Ovary (tissue), 9 donors: ENCODE data around the gene ADGRL1. TPM values are rescaled to one million over a fixed set of nuclear protein-coding genes. Genes with fewer than 3 reads are reported as not detected.
A peak's percentile ranks its signal among the peaks of the same experiment; 100 is the strongest.

Experiments
- DNase-seq, 5 donors: peaks; one replicate each; pipeline ENCODE4 v3.0.0-alpha.2; 2019 to 2020
- H3K27ac ChIP-seq, 2 donors: fragments of 200-600 bp; one replicate each; pipeline versions ENCODE4 v1.5.1 to v1.8.0; 2019 to 2022
- H3K27me3 ChIP-seq: fragments of 200-600 bp; one replicate; pipeline ENCODE4 v1.8.0; 2022
- H3K36me3 ChIP-seq: fragments of 200-600 bp; sonication (generic); one replicate; pipeline ENCODE4 v1.5.1; 2019
- H3K4me1 ChIP-seq: one replicate; pipeline ENCODE4 v1.8.1; 2013; ENCODE audit warnings: mild to moderate bottlenecking, moderate library complexity; ENCODE audit not compliant: insufficient read depth
- H3K4me3 ChIP-seq: fragments of 200-600 bp; sonication (generic); one replicate; pipeline ENCODE4 v1.5.1; 2017
- H3K9me3 ChIP-seq, 2 donors: fragments of 200-600 bp in 1 of 2; sonication (generic) in 1 of 2; one replicate each; pipeline versions ENCODE4 v1.5.1 to v1.8.1; 2013 to 2019; ENCODE audit warnings: mild to moderate bottlenecking in 1 of 2, moderate library complexity in 1 of 2
- EP300 ChIP-seq: sonication (generic); formaldehyde crosslinking; IDR thresholded peaks from one replicate; pipeline ENCODE4 v1.6.1; 2017; ENCODE audit warnings: antibody characterized with exemption
- POLR2A ChIP-seq: fragments of 450-650 bp; IDR thresholded peaks from one replicate; pipeline ENCODE4 v1.6.1; 2017; ENCODE audit warnings: antibody characterized with exemption, mild to moderate bottlenecking, moderate library complexity
- WGBS, 3 donors: extraction: QIAGEN DNeasy Blood & Tissue Kit in 1 of 3; methylation state at CpG; one replicate each; pipeline versions ENCODE4 v1.1.5 to v1.1.7; 2013 to 2017; 5-methylcytosine and 5-hydroxymethylcytosine counted together
- intact Hi-C, 4 donors: fragments of 100-400 bp; cut with DNase I; formaldehyde crosslinking; loops; one replicate each; pipeline versions ENCODE4 v1.11.0 to v1.15.1; 2022 to 2023
- polyA plus RNA-seq, 2 donors: library from polyadenylated mRNA; stranded (reverse); fragments of 200-250 nt in 1 of 2; fragments of 350-450 nt in 1 of 2; fragmentation: Illumina TruSeq in 1 of 2; extraction: RNeasy Lipid Tissue Mini Kit (QIAGEN cat#74804) in 1 of 2; gene quantifications; one replicate each; pipeline ENCODE4 v1.2.3, GENCODE V29; 2013 to 2014
- total RNA-seq, 7 donors: library from RNA; depleted of rRNA in 2 of 7; stranded (reverse); fragments of >200 nt in 2 of 7; fragmentation: NEBNext Ultra II Directional in 3 of 7; extraction: Animal tissue kit (Norgen Biotek cat#: 25700) in 3 of 7; gene quantifications; one replicate each; pipeline versions ENCODE4 v1.1.0 to v1.2.4, GENCODE V29; 2016 to 2023
- TF ChIP-seq, protein P1 (sequence below), 3 donors: fragments of 450-650 bp in 2 of 3; fragments of 200-600 bp in 1 of 3; IDR thresholded peaks; one replicate each; pipeline versions ENCODE4 v1.5.1 to v1.8.0; 2016 to 2022; ENCODE audit warnings: antibody characterized with exemption in 3 of 3, mild to moderate bottlenecking in 1 of 3
- donor health status: DM: no; HTN: no; CAD: no; lungs with moderate emphysema.
- donor health status: DM: no; HTN: no; CAD: no.
- donor health status: Bipolar disorder and iron deficiency.
- donor health status: DM: yes; HTN: yes; CAD: no.
- donor health status: DM: no; HTN: no; CAD: no.
- donor health status: DM: yes; HTN: yes; CAD: no.

ADGRL1 gene
- total and polyA plus RNA-seq, 9 donors = 2.1 to 36.8 (median 12.1) TPM

- no peak for DNase-seq
- H3K4me3 ChIP-seq = no peak overlapping the region
- H3K9me3 ChIP-seq = no peaks in the 10 kb centered on the region
- H3K36me3 ChIP-seq = no peaks in the 10 kb centered on the region
- H3K4me1 ChIP-seq = no peaks in the 10 kb centered on the region
- H3K27me3 ChIP-seq = no peaks in the 10 kb centered on the region
- intact Hi-C loops = loop anchor here in 2 of 4 donors (10.0 kb wide), 2 partner anchors 195 to 205 kb away; no protein-coding TSS in a partner anchor
- 62 to 64% (median 64%) methylated on average over 10 of the region's 10 CpGs for WGBS, 3 donors
- TF ChIP-seq, protein P1, sequence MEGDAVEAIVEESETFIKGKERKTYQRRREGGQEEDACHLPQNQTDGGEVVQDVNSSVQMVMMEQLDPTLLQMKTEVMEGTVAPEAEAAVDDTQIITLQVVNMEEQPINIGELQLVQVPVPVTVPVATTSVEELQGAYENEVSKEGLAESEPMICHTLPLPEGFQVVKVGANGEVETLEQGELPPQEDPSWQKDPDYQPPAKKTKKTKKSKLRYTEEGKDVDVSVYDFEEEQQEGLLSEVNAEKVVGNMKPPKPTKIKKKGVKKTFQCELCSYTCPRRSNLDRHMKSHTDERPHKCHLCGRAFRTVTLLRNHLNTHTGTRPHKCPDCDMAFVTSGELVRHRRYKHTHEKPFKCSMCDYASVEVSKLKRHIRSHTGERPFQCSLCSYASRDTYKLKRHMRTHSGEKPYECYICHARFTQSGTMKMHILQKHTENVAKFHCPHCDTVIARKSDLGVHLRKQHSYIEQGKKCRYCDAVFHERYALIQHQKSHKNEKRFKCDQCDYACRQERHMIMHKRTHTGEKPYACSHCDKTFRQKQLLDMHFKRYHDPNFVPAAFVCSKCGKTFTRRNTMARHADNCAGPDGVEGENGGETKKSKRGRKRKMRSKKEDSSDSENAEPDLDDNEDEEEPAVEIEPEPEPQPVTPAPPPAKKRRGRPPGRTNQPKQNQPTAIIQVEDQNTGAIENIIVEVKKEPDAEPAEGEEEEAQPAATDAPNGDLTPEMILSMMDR (IDR thresholded peaks at IDR 0.05) = no peak
- TF ChIP-seq EP300 = no peak
- no peak for TF ChIP-seq POLR2A
- H3K27ac ChIP-seq = no peak overlapping the region
These were observed 55.8 kb downstream of the ADGRL1 start for GRCh38 chr19:14150041-14150769.

DNA sequence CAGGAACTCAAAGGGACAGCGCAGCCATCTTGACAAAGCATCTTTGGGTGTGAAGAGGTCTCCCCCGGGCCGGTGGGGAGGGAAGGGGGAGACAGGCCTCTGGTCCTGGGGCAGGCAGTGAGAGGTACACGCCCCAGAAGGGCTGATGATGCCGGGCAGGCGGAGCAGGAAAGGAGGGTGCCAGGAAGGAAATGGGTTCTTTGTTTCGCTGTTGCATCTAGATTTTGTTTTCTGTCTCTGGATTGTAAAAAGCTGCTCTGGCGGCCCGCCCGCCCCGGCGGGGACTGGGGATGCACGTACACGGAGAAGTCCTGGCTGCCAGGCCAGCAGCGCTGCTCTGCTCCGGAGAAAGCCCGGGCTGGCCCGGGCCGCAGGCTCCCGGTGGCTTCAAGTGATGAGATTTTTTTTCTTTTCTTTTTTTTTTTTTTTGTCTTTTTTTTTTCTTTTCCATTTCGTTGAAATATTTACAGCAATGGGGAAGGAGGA is 56.4 kb downstream of the ADGRL1 start:
- intact Hi-C loops = loop anchor here (5.0 to 10.0 kb wide), 4 partner anchors 198 to 335 kb away; partner anchors contain the start of gene PTGER1 (in 1 of the 4)
- DNase-seq = peak; percentile 70 to 85 (median 76)
- WGBS, 3 donors = 8 to 11% (median 9%) methylated on average over 21 of the region's 21 CpGs
- Histone ChIP-seq H3K4me3 (no peak overlapping the region), H3K27me3 (no peaks in the 10 kb centered on the region), H3K36me3 (no peaks in the 10 kb centered on the region), H3K4me1 (no peaks in the 10 kb centered on the region), H3K27ac (peak overlapping the region; percentile 7 to 57), H3K9me3 (no peaks in the 10 kb centered on the region)
- TF ChIP-seq POLR2A (no peak), EP300 (no peak)
- TF ChIP-seq, protein P1 (IDR thresholded peaks at IDR 0.05) = no peak

- no peaks in the 10 kb centered on the region for H3K27me3 ChIP-seq
- intact Hi-C loops = loop anchor here (5.0 to 10.0 kb wide), 4 partner anchors 198 to 336 kb away; partner anchors contain the start of gene PTGER1 (in 1 of the 4)
- H3K9me3 ChIP-seq = no peaks in the 10 kb centered on the region
- peak overlapping the region; percentile 7 to 57 for H3K27ac ChIP-seq
- no peak overlapping the region for H3K4me3 ChIP-seq
- TF ChIP-seq, protein P1 (IDR thresholded peaks at IDR 0.05) = no peak
- TF ChIP-seq EP300 (no peak), POLR2A (no peak)
- no peaks in the 10 kb centered on the region for H3K4me1 ChIP-seq
- 63 to 66% (median 65%) methylated on average over 13 of the region's 13 CpGs for WGBS, 3 donors
- H3K36me3 ChIP-seq = no peaks in the 10 kb centered on the region
- DNase-seq = no peak
These were observed 57.1 kb downstream of the ADGRL1 start for GRCh38 chr19:14148751-14149410.

DNA sequence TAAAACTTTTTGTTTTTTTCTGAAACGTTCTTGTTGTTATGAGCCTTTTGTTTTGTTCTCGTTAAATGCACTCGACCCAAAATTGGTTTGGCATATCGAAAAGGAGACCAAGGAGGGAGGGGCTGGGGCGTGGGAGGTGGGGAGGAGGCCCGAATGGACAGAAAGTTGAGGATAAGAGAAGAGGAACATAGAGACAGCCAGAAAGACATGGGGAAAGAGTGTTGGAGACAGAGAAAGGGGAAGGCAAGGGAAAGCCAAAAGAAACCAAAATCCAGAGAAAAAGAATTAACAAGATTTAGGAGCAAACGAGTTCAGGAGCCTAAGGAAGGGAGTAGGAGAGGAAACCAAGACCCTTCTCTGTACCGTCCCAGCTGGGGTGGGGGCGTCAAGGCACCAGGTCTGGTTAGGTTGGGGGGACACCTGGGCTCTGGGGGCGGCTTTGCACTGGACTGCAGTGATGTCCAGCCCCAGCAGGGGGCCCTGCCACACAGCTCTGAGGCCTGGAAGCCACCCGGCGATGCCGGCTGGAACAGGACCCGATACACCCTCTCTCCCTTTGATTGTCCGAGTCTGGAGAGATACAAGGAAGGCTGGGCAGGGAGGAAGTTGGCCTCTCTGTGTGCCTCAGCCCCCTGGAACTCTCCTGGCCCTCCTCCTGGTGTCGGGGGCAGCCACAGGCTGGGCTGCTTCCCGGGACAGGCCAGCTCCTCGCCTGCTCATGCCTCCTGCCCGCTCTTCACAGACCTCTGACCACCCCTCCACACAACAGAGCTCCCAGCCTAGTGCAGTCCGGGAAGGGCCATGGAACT is 58.0 kb downstream of the ADGRL1 start:
- no peak overlapping the region for H3K4me3 ChIP-seq
- H3K9me3 ChIP-seq = no peaks in the 10 kb centered on the region
- no peaks in the 10 kb centered on the region for H3K36me3 ChIP-seq
- H3K4me1 ChIP-seq = no peaks in the 10 kb centered on the region
- no peaks in the 10 kb centered on the region for H3K27me3 ChIP-seq
- TF ChIP-seq, protein P1 (IDR thresholded peaks at IDR 0.05) = peak; percentile 58 to 86 (median 77)
- TF ChIP-seq EP300 = no peak
- TF ChIP-seq POLR2A = no peak
- no peak overlapping the region for H3K27ac ChIP-seq
- intact Hi-C loops = loop anchor here (5.0 to 10.0 kb wide), 4 partner anchors 199 to 337 kb away; partner anchors contain the start of gene PTGER1 (in 1 of the 4)
- WGBS, 3 donors = 12 to 15% (median 13%) methylated on average over 20 of the region's 20 CpGs
- DNase-seq = peak; percentile 69 to 83 (median 76)
